GM21526 (cell line): ENCODE results near the gene AAK1.

ENCODE experiments used
- ATAC-seq: cut with Tn5 transposase; IDR thresholded peaks from one replicate; pipeline ENCODE4 v1.9.1; 2021; ENCODE audit warnings: moderate library complexity; ENCODE audit not compliant: unreplicated experiment, low FRiP score

The AAK1 gene

GRCh38 chr2:69547984-69548715 lies 95.4 kb downstream of the AAK1 start:
- no peak for ATAC-seq

- ATAC-seq = no peak
Measured at GRCh38 chr2:69546646-69547045, 96.9 kb downstream of the AAK1 start.

GRCh38 chr2:69545477-69545932 lies 98.0 kb downstream of the AAK1 start:
- no peak for ATAC-seq

GRCh38 chr2:69544951-69545350 lies 98.6 kb downstream of the AAK1 start:
- ATAC-seq = no peak

- ATAC-seq = no peak
Measured at GRCh38 chr2:69539549-69539908, 104.0 kb downstream of the AAK1 start.

GRCh38 chr2:69538872-69539548 lies 104.5 kb downstream of the AAK1 start:
- no peak for ATAC-seq

- no peak for ATAC-seq
Measured at GRCh38 chr2:69538249-69538648, 105.3 kb downstream of the AAK1 start.

GRCh38 chr2:69535817-69536241 lies 107.7 kb downstream of the AAK1 start:
- no peak for ATAC-seq

GRCh38 chr2:69531186-69531585 lies 112.4 kb downstream of the AAK1 start:
- no peak for ATAC-seq

- no peak for ATAC-seq
Measured at GRCh38 chr2:69529480-69529879, 114.1 kb downstream of the AAK1 start.

- ATAC-seq = no peak
Measured at GRCh38 chr2:69525261-69525660, 118.3 kb downstream of the AAK1 start.

GRCh38 chr2:69524799-69525198 lies 118.7 kb downstream of the AAK1 start:
- no peak for ATAC-seq

- no peak for ATAC-seq
Measured at GRCh38 chr2:69521747-69522146, 121.8 kb downstream of the AAK1 start.

GRCh38 chr2:69518841-69519240 lies 124.7 kb downstream of the AAK1 start:
- no peak for ATAC-seq

- no peak for ATAC-seq
Measured at GRCh38 chr2:69517410-69517809, 126.1 kb downstream of the AAK1 start.

GRCh38 chr2:69514819-69515218 lies 128.7 kb downstream of the AAK1 start:
- no peak for ATAC-seq

GRCh38 chr2:69514406-69514805 lies 129.1 kb downstream of the AAK1 start:
- ATAC-seq = no peak

- no peak for ATAC-seq
Measured at GRCh38 chr2:69512446-69512845, 131.1 kb downstream of the AAK1 start.

GRCh38 chr2:69510204-69510603 lies 133.3 kb downstream of the AAK1 start:
- no peak for ATAC-seq

- no peak for ATAC-seq
Measured at GRCh38 chr2:69509750-69510140, 133.8 kb downstream of the AAK1 start.

GRCh38 chr2:69509011-69509749 lies 134.4 kb downstream of the AAK1 start:
- no peak for ATAC-seq
